SK-N-SH (cell line): ENCODE measurements around the gene IFNA5.

ENCODE experiments used
- TAF1 ChIP-seq: IDR thresholded peaks from 2 replicates; pipeline ENCODE4 v1.6.1; 2012; ENCODE audit warnings: low read depth, mild to moderate bottlenecking, low read length, moderate library complexity, borderline replicate concordance
- YY1 ChIP-seq: IDR thresholded peaks from 2 replicates; pipeline ENCODE4 v1.4.0; 2012; ENCODE audit warnings: low read depth, mild to moderate bottlenecking
- TF ChIP-seq, protein P1 (sequence below): fragments of 200-600 bp; sonication (generic); IDR thresholded peaks from 2 replicates; pipeline ENCODE4 v1.6.1; 2017; ENCODE audit warnings: antibody characterized with exemption, mild to moderate bottlenecking, moderate library complexity

- no peak for TF ChIP-seq TAF1
- TF ChIP-seq YY1: no peak
- TF ChIP-seq, protein P1, sequence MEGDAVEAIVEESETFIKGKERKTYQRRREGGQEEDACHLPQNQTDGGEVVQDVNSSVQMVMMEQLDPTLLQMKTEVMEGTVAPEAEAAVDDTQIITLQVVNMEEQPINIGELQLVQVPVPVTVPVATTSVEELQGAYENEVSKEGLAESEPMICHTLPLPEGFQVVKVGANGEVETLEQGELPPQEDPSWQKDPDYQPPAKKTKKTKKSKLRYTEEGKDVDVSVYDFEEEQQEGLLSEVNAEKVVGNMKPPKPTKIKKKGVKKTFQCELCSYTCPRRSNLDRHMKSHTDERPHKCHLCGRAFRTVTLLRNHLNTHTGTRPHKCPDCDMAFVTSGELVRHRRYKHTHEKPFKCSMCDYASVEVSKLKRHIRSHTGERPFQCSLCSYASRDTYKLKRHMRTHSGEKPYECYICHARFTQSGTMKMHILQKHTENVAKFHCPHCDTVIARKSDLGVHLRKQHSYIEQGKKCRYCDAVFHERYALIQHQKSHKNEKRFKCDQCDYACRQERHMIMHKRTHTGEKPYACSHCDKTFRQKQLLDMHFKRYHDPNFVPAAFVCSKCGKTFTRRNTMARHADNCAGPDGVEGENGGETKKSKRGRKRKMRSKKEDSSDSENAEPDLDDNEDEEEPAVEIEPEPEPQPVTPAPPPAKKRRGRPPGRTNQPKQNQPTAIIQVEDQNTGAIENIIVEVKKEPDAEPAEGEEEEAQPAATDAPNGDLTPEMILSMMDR: no peak
These were observed 38.2 kb downstream of the IFNA5 start for GRCh38 chr9:21266733-21267484.
